Stimulated activated CD8-positive, alpha-beta memory T cell treated with anti-CD3 and anti-CD28 coated beads, Interleukin-15, amount 100 ng/mL, for 4 hours (primary cell): ENCODE data around the gene SLC28A1.
"Not testable (repeated sequence)": the region's sequence is repeated elsewhere in the genome, so short reads cannot be mapped to it uniquely, and the experiment has no call there.

ENCODE experiments used
- DNase-seq, 2 donors: peaks; one replicate each; pipeline ENCODE4 v3.0.0-alpha.2; 2020; ENCODE audit warnings: low read depth in 2 of 2

The SLC28A1 gene

DNA sequence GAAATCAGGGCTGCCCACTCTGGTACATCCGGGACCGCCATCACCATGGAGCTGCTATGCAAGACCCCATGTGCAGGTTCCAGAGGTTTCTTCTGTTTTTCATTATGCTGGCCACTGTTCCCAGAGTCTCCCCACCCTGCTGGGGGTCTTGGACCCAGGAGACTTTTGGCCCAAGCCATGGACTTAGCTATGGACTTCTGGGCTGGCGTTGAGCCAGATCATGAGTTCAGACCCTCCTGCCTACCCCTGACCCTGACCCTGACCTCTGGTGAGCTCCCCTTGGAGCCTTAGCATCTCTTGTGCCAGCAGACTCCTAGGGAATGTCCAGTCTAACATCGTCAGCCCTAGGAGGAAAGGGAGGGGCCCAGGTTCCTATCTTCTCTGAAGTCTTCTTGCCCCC is 25.3 kb downstream of the SLC28A1 start:
- DNase-seq: no peak

DNA sequence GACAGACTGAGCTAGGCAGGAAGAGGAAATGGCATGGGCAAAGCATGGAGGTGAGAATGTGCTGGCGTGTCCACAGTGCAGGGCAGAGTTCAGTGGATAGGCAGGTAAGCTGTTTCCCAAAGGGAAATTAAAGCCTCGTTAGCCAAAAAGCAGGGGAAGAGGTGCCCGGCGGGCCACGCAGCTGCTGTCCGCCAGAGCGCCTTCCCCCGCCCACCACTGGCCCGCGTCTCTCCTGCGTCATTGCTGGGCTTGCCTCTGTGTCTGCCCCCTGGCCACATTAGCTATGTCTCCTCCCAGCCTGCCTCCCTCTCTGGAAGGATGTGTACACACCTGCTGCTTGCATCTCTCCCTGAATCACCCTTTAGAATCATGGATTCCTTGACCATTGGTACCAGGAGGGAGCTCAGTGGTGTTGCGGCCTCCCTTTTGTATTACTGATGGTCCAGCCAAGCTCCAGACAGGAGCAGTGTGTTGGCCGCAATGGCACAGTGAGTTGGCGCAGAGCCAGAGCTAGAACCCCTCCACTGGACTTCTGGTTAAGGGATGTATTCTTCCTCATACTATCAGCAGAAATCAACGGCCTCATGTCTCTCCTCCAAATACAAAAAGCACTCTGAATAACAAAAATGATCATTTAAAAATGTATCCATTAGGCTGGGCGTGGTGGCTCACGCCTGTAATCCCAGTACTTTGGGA is 26.6 kb downstream of the SLC28A1 start:
- DNase-seq: no peak

- no peak for DNase-seq
Measured at GRCh38 chr15:84911879-84912660, 27.6 kb downstream of the SLC28A1 start.

GRCh38 chr15:84913360-84913723 is 28.9 kb downstream of the SLC28A1 start:
- no peak for DNase-seq

DNA sequence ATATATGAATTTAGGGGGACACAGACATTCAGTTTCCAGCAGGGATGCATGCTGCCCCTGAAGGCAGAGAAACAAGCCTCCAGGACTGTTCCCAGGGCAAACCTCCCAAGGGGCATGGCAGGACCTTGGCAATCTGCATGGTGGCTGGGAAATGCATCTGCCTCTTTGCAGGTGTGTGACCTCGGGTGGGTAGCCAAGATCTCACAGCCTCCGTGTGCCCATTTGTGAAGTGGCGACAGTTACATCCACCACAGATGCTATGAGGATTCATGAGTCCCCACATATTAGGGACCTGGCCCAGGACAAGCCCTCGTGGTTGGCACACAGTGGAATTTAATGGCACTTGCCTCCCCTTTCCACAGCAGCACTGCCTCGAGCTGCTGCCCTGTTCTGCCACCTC is 29.9 kb downstream of the SLC28A1 start:
- DNase-seq: no peak

DNA sequence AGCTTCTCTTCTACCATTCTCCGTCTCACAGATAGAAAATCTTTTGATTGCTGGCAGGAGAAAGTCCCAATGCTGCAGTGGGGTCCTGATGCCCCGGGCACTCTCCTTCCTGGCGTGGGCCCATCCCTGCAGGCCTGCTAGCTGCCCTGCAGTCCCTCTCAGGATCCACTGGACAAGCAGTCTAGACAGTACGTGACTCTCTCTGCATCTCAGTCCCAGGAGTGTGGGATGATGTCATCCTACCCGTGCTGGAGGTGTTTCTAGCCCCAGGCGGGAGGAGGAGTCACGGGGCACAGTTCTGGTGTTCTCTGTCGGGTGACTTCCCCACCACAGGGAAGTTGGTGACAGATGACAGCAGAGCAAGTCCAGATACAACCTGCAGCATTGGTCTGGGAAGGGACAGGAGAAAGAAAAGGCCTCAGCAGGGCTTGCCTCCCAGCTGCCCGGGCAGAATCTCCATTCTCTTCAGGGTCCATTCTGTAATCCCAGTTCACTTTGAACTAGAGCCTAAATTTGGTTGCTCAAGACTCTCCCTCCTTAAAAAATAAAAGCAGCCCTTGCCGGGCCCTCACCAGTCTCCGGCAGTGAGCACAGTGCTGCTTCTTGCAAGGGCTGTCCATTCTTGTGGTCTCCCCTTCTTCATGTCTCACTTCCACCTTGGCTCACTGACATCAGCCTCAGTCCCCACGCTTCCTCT is 30.6 kb downstream of the SLC28A1 start:
- DNase-seq: peak in 1 of 2 donors; percentile 9

GRCh38 chr15:84915606-84915958 is 31.1 kb downstream of the SLC28A1 start:
- no peak for DNase-seq

GRCh38 chr15:84917452-84917851 is 33.0 kb downstream of the SLC28A1 start:
- no peak for DNase-seq

GRCh38 chr15:84919106-84919667 is 34.7 kb downstream of the SLC28A1 start:
- no peak for DNase-seq

DNA sequence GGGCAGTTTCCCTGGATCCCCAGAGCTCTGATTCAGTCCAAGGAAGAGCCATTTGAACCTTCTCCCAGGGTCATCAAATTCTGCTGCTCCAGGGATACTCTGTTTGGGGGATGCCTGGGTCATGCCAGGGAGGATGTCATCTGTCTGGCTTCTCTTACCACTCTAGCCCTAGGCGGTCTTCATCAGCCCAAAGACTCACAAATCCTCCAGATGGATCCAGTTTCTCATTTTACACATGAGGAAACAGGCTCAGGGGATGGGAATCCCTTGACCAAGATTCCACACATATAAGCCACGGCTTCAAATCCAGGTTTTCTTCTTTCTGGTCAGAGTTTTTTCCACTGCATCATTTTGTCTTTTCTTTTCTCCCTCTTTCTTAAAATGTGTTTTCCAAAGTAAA is 36.7 kb downstream of the SLC28A1 start:
- no peak for DNase-seq

- DNase-seq: no peak
Measured at GRCh38 chr15:84922530-84922929, 38.1 kb downstream of the SLC28A1 start.

DNA sequence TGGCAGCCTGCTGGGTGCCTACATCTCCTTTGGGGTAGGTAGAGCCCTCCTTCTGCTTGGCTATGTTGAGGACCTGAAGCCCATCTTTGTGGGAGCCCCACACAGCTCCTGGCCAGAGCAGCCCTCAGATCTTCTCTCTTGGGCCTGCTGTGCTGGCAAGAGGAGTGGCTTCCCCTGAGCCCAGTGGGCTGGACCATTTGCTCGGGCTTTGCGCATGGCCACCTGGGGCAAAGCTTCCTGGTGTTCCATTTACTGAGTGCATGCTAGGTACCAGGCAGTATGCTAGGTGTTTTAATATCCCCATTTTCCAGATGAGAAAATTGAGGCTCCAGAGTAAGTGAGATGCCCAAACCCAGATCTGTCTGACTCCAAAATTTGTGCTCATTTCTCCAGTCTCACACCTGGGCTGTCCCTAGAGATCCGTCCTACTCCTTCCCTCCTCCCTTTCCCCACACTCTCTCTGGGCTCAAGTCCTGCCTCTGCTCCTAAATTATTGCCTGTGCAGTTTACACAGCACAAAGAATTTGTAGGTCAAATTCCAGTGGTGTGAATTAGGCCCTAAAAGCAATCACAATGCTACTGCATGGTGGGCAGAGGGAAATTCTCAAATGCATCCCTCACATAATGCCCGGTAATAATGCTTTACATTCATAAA is 39.7 kb downstream of the SLC28A1 start:
- DNase-seq: no peak

GRCh38 chr15:84924821-84925569 is 40.5 kb downstream of the SLC28A1 start:
- DNase-seq: not testable (repeated sequence)

GRCh38 chr15:84925906-84926305 is 41.4 kb downstream of the SLC28A1 start:
- DNase-seq: no peak

DNA sequence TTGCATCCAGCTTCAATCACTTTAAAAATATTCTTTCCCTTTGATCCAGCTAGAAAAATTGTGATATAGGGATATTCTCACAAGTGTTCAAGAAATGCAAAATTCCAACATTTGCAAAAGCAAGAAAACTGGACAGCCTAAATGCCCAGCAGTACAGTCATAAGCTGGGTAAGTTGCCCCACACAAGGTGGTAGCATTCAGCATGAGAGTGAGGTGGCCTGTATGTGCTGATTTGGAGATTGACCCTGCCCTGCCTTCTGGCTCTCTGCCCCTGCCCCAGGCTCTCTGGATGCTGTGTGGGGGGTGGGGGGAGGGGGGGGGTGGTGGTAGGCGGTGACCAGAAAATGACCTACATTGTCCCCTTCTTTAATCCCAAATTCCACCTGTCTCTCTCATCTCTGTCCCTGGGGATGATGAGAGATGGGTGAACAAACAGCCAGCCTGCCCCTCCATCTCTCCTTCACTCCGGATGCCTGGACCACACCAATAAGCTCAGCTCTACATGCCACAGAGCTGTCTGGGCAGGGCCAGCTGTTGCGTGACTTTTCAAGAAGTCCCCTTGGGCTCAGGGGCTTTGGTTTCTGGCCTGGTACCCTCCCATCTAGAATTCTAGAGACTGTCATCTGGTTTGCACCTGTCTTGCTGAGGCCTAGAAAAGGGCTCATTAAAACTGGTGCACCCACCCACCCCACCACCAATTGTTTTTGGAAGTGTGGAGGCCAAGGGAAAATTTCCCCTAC is 42.2 kb downstream of the SLC28A1 start:
- no peak for DNase-seq

- no peak for DNase-seq
Measured at GRCh38 chr15:84928843-84929168, 44.3 kb downstream of the SLC28A1 start.

DNA sequence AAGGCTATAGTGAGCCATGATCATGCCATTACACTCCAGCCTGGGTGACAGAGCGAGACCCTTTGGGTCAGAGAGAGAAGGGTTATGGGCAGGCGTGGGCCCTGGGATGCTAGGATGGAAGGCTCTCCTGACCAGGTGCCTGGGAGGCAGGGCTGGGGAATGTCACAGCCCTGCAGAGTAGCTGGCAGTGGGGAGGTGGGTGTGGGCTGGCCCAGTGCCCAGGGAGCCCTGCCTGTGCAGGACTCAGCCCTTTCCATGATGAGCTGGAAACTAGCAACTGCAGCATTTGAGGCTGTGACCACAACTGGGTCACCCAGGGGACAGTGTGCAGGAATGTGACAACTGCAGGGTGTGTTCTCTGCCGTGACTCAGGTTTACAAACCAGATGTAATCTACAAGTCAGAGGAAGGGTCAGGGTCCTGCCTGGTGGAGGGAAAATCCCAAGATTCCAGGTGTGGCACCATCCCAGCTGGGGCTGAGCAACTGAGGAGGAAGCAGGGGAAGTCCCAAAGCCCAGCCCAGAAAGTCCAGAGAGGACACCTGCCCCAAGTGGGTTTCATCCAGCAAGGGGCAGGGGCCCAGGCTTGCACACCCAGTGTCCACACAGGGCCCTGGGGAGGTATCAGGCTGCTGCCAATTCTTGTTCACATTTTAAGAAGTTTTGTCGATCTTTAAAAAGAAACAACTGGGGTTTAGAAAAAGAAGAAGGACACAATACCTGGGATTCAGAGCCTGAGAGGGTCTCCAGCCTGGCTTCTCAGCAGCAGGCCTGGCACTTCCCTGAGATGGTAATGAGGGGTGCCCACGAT is 45.5 kb downstream of the SLC28A1 start:
- no peak for DNase-seq

DNA sequence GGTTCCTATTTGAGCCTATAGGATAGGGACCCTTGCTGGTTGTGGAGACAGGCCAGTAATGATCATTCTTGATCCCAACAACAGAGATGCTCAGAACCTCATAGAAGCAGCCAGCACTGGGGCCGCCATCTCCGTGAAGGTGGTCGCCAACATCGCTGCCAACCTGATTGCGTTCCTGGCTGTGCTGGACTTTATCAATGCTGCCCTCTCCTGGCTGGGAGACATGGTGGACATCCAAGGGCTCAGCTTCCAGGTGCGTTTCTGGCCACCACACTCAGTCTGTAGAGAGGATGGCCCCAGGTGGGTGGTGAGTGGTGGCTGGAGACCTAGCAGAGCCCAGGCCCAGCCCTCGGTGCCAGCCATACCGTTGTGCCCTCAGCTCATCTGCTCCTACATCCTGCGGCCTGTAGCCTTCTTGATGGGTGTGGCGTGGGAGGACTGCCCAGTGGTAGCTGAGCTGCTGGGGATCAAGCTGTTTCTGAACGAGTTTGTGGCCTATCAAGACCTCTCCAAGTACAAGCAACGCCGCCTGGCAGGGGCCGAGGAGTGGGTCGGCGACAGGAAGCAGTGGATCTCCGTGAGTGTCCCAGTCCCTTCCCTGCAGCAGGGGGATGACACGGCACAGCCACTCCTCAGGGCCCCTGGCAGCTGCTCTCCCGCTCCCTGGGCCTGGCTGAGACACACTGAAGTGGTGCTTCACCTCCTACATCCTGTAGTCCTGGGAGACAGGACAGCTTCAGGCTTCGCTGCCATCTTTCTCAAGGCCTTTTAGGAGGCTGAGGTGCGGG is 50.7 kb downstream of the SLC28A1 start:
- no peak for DNase-seq

DNA sequence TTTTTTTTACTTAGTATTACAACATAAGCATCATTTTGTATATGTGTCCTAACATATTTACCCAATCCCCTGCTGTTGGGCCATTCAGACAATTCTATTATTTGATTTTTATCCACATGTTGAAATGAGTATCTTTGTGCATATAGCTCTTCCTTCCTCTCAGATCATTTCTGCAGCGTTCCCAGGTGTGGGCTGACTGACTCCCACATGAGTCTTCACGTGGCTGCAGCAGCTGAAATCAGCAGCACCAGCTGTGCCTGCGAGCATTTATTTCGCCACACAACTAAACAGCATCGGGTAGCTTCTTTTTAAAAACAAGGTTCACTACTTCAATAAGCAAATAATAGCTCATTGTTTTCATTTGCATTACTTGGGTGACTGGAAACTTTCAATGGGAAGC is 52.7 kb downstream of the SLC28A1 start:
- no peak for DNase-seq
